HepG2 (cell line): ENCODE measurements around the gene MSMP. TPM values are rescaled to one million over a fixed set of nuclear protein-coding genes. Genes with fewer than 3 reads are reported as not detected.

ENCODE experiments used
- FOXO1 ChIP-seq: sonication (generic); formaldehyde crosslinking; IDR thresholded peaks from 2 replicates; pipeline ENCODE4 v1.4.0; 2020; ENCODE audit warnings: missing genetic modification reagents
- GTF3A ChIP-seq: sonication (generic); formaldehyde crosslinking; conservative IDR thresholded peaks from 2 replicates; pipeline ENCODE4 v1.4.0; 2020; ENCODE audit warnings: mild to moderate bottlenecking, missing genetic modification reagents
- MED1 ChIP-seq: sonication (generic); formaldehyde crosslinking; IDR thresholded peaks from 2 replicates; pipeline ENCODE4 v1.4.0; 2020; ENCODE audit warnings: missing genetic modification reagents
- MLXIP ChIP-seq: sonication (generic); formaldehyde crosslinking; IDR thresholded peaks from 2 replicates; pipeline ENCODE4 v1.9.0; 2021; ENCODE audit warnings: missing genetic modification reagents, borderline replicate concordance
- RBAK ChIP-seq: sonication (generic); formaldehyde crosslinking; IDR thresholded peaks from 2 replicates; pipeline ENCODE4 v1.5.1; 2020; ENCODE audit warnings: mild to moderate bottlenecking, missing genetic modification reagents
- RFX1 ChIP-seq: fragments of 450-650 bp; IDR thresholded peaks from 2 replicates; pipeline ENCODE4 v1.6.1; 2017
- SAP130 ChIP-seq: IDR thresholded peaks from 2 replicates; pipeline ENCODE4 v1.6.1; 2016; ENCODE audit warnings: low read depth
- SOX6 ChIP-seq, 2 experiments: fragments of 450-650 bp in 1 of 2; sonication (generic) in 1 of 2; formaldehyde crosslinking in 1 of 2; IDR thresholded peaks; 2 replicates each; pipeline versions ENCODE4 v1.4.0 to v1.6.1; 2017 to 2020; ENCODE audit warnings: antibody characterized with exemption in 1 of 2, mild to moderate bottlenecking in 1 of 2, missing genetic modification reagents in 1 of 2
- TCF12 ChIP-seq, 2 experiments: fragments of 450-650 bp in 1 of 2; sonication (generic) in 1 of 2; formaldehyde crosslinking in 1 of 2; IDR thresholded peaks; 2 replicates each; pipeline versions ENCODE4 v1.6.1 to v1.8.0; 2017 to 2022; ENCODE audit warnings: antibody characterized with exemption in 1 of 2, mild to moderate bottlenecking in 1 of 2, missing genetic modification reagents in 1 of 2, moderate library complexity in 1 of 2
- USF2 ChIP-seq, 2 experiments: sonication (generic) in 1 of 2; formaldehyde crosslinking in 1 of 2; IDR thresholded peaks; 2 replicates each; pipeline versions ENCODE4 v1.5.1 to v1.6.1; 2011 to 2020; ENCODE audit warnings: borderline replicate concordance in 1 of 2, low read depth in 1 of 2, low read length in 1 of 2, mild to moderate bottlenecking in 1 of 2, missing genetic modification reagents in 1 of 2, moderate library complexity in 1 of 2
- ZFP36 ChIP-seq: fragments of 150-350 bp; IDR thresholded peaks from 2 replicates; pipeline ENCODE4 v1.6.1; 2018; ENCODE audit warnings: borderline replicate concordance, low read length, low read depth; ENCODE audit not compliant: partially characterized antibody
- ZNF136 ChIP-seq: sonication (generic); formaldehyde crosslinking; IDR thresholded peaks from 2 replicates; pipeline ENCODE4 v1.8.1; 2022; ENCODE audit warnings: low read depth, mild to moderate bottlenecking, moderate library complexity, missing genetic modification reagents
- ZNF251 ChIP-seq: sonication (generic); formaldehyde crosslinking; IDR thresholded peaks from 2 replicates; pipeline ENCODE4 v1.9.0; 2021; ENCODE audit warnings: mild to moderate bottlenecking, missing genetic modification reagents
- ZNF318 ChIP-seq: sonication (generic); formaldehyde crosslinking; IDR thresholded peaks from 2 replicates; pipeline ENCODE4 v1.4.0; 2020; ENCODE audit warnings: mild to moderate bottlenecking, missing genetic modification reagents
- ZNF558 ChIP-seq: sonication (generic); formaldehyde crosslinking; IDR thresholded peaks from 2 replicates; pipeline ENCODE4 v1.9.0; 2022; ENCODE audit warnings: mild to moderate bottlenecking, missing genetic modification reagents, borderline replicate concordance
- polyA plus RNA-seq, 8 experiments: library from polyadenylated mRNA; depleted of rRNA in 3 of 8; stranded (reverse) in 7 of 8; unstranded in 1 of 8; fragments of >200 nt; fragmentation: Illumina TruSeq in 4 of 8; extraction: Trizol in 4 of 8; gene quantifications; 2 replicates each; pipeline versions ENCODE4 v1.2.1 to v1.2.3, GENCODE V29; 2011 to 2016; ENCODE audit warnings: low read depth in 4 of 8, missing spikeins in 1 of 8, mixed read lengths in 1 of 8; ENCODE audit not compliant: insufficient read depth in 1 of 8
- total RNA-seq, 5 experiments: library from RNA; depleted of rRNA; stranded (reverse); fragments of >200 nt; fragmentation: Illumina TruSeq; extraction: Trizol; gene quantifications; 2 replicates each; pipeline ENCODE4 v1.2.3, GENCODE V29; 2016; ENCODE audit warnings: low read depth in 1 of 5

The MSMP gene
- total and polyA plus RNA-seq, 2 of the 13 experiments (the other 11 are each of a cell fraction or from before 2014, with no cell fraction given): 0.24 to 0.46 TPM

- TF ChIP-seq ZNF318 (CRISPR knock-in tag): no peak
- TF ChIP-seq SAP130: peak; percentile 9; the same call in 1 of the 2 replicates
- TF ChIP-seq ZFP36: no peak
- TF ChIP-seq GTF3A (CRISPR knock-in tag): no peak
- no peak for TF ChIP-seq TCF12 (IDR thresholded peaks at IDR 0.05)
- TF ChIP-seq TCF12 (CRISPR knock-in tag; IDR thresholded peaks at IDR 0.05): no peak
- no peak for TF ChIP-seq ZNF558 (CRISPR knock-in tag)
- no peak for TF ChIP-seq RFX1
- TF ChIP-seq MED1 (CRISPR knock-in tag): no peak
- TF ChIP-seq USF2 (IDR thresholded peaks at IDR 0.05; ENCODE audit: low read depth, low read length): no peak
- no peak for TF ChIP-seq USF2 (CRISPR knock-in tag; IDR thresholded peaks at IDR 0.05; ENCODE audit: borderline replicate concordance)
- TF ChIP-seq FOXO1 (CRISPR knock-in tag): no peak
- TF ChIP-seq RBAK: no peak
- TF ChIP-seq SOX6 (IDR thresholded peaks at IDR 0.05): no peak
- TF ChIP-seq SOX6 (CRISPR knock-in tag; IDR thresholded peaks at IDR 0.05): no peak
- no peak for TF ChIP-seq MLXIP (CRISPR knock-in tag)
- TF ChIP-seq ZNF251: no peak
- TF ChIP-seq ZNF136 (CRISPR knock-in tag): no peak
Measured at GRCh38 chr9:35749515-35750255, 4.4 kb downstream of the MSMP start (continued).
